Naive B cell (primary cell): ENCODE measurements around the gene IGFBP6. TPM values are rescaled to one million over a fixed set of nuclear protein-coding genes. Genes with fewer than 3 reads are reported as not detected.
A peak's percentile ranks its signal among the peaks of the same experiment; 100 is the strongest.

Experiments used
- ATAC-seq, 2 donors: fragments of 150-1000 bp; cut with Tn5 transposase; 2 replicates each; pipeline ENCODE4 v1.10.0; 2021; ENCODE audit warnings: low read depth in 2 of 2, mild to moderate bottlenecking in 2 of 2, moderate library complexity in 2 of 2
- DNase-seq: peaks from one replicate; pipeline ENCODE4 v3.0.0; 2022
- H3K27ac Mint-ChIP-seq, 6 donors: one replicate each; pipeline ENCODE4 v1.8.0; 2020 to 2022; ENCODE audit warnings: mild to moderate bottlenecking in 6 of 6, mixed read lengths in 6 of 6, moderate library complexity in 5 of 6, inconsistent platforms in 2 of 6
- H3K27me3 Mint-ChIP-seq, 3 donors: one replicate each; pipeline ENCODE4 v1.8.0; 2021 to 2022; ENCODE audit warnings: mixed read lengths in 3 of 3, mild to moderate bottlenecking in 1 of 3
- H3K36me3 Mint-ChIP-seq, 2 donors: one replicate each; pipeline ENCODE4 v1.8.0; 2020 to 2022; ENCODE audit warnings: mixed read lengths in 2 of 2, inconsistent platforms in 1 of 2, mild to moderate bottlenecking in 1 of 2
- H3K4me1 Mint-ChIP-seq, 3 donors: one replicate each; pipeline ENCODE4 v1.8.0; 2020 to 2022; ENCODE audit warnings: mixed read lengths in 3 of 3, inconsistent platforms in 1 of 3, mild to moderate bottlenecking in 1 of 3, moderate library complexity in 1 of 3
- H3K4me3 Mint-ChIP-seq, 8 donors: one replicate each; pipeline ENCODE4 v1.8.0; 2020 to 2022; ENCODE audit warnings: mild to moderate bottlenecking in 8 of 8, mixed read lengths in 8 of 8, moderate library complexity in 8 of 8, inconsistent platforms in 2 of 8
- H3K9me3 Mint-ChIP-seq, 7 donors: one replicate each; pipeline ENCODE4 v1.8.0; 2020 to 2022; ENCODE audit warnings: mixed read lengths in 7 of 7, mild to moderate bottlenecking in 5 of 7, inconsistent platforms in 2 of 7, moderate library complexity in 1 of 7
- polyA plus RNA-seq, 6 donors: library from polyadenylated mRNA; unstranded; fragments of 300-500 nt; fragmentation: Illumina TruSeq; gene quantifications; one replicate each; pipeline ENCODE4 v1.2.3, GENCODE V29; 2021; ENCODE audit warnings: low read depth in 6 of 6

The IGFBP6 gene
- polyA plus RNA-seq, 6 donors from 2014 or later = not detected

DNA sequence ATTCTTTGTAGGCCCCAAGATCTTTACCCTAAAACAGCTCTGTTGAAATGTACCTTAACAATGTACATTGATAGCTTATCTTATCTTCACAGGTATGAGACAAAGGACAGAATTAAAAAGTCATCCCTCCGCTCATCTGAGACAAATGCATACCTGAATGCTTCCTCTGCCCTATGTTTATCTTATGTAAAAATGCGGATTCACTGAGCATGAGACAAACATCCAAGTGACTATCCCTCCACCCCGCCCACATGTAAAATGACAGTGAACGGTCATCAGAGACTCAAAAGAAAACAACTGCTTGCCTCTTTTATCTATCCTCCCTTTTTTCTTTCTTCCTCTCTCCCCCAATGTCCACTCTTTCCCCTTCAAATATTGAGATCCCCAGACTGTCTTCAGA, 45.9 kb downstream of the IGFBP6 start:
- no peaks in the 10 kb centered on the region for H3K36me3 Mint-ChIP-seq
- no peak overlapping the region for H3K4me3 Mint-ChIP-seq
- H3K27me3 Mint-ChIP-seq = peaks cover 0 to 8% (median 8%) of the 10 kb centered on the region in 3 donors
- peaks cover 0 to 13% (median 4%) of the 10 kb centered on the region in 7 donors for H3K9me3 Mint-ChIP-seq
- no peak for DNase-seq
- no peaks in the 10 kb centered on the region for H3K4me1 Mint-ChIP-seq
- no peak for ATAC-seq
- no peak overlapping the region for H3K27ac Mint-ChIP-seq

DNA sequence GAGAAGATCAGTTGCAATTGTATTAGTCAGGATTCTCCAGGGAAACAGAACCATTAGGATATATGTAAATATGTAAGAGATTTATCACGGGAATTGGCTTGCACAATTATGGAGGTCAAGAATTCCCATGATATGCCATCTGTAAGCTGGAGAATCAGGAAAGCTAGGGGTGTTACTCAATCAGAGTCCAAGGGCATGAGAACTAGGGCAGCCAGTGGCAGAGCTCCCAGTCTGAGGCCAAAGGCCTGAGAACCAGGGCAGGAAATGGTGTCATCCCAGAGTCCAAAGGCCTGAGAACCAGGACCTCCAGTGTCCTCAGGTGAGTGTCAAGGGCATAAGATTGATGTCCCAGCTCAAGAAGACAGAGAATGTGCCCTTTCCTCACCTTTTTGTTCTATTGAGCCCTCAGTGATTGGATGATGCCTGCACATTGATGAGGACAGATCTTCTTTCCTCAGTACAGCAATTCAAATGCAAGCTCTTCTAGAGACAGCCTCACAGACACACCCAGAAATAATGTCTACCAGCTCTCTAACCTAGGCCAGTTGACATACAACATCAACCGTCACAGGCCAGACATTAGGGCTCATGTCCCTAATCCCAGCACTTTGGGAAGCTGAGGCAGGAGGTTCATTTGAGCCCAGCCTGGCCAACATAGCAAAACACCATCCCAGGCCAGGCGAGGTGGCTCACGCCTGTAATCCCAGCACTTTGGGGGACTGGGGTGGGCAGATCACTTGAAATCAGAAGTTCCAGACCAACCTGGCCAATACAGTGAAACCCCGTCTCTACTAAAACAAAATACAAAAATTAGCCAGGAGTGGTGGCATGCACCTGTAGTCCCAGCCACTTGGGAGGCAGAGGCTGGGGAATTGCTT, 48.2 kb downstream of the IGFBP6 start:
- ATAC-seq (no peak), DNase-seq (no peak)
- no peaks in the 10 kb centered on the region for H3K9me3 Mint-ChIP-seq
- H3K4me1 Mint-ChIP-seq = no peaks in the 10 kb centered on the region
- H3K27ac Mint-ChIP-seq = peak overlapping the region in 2 of 6 donors; percentile 66 to 69
- no peak overlapping the region for H3K4me3 Mint-ChIP-seq
- no peaks in the 10 kb centered on the region for H3K27me3 Mint-ChIP-seq
- H3K36me3 Mint-ChIP-seq = no peaks in the 10 kb centered on the region

DNA sequence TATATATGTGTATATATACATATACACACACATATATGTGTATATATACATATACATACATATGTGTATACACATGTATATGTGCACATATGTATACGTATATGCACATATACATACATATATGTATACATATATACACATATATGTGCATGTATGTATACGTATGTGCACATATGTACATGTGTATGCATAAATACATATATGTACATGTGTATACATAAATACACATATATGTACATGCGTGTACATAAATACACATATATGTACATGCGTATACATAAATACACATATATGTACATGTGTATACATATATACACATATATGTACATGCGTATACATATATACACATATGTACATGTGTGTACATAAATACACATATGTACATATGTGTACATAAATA, 49.7 kb downstream of the IGFBP6 start:
- ATAC-seq = no peak
- Mint-ChIP-seq H3K27ac (no peak overlapping the region), H3K4me1 (no peaks in the 10 kb centered on the region), H3K4me3 (no peak overlapping the region), H3K36me3 (no peaks in the 10 kb centered on the region), H3K27me3 (peaks cover 0 to 3% (median 0%) of the 10 kb centered on the region in 3 donors), H3K9me3 (no peaks in the 10 kb centered on the region)
- DNase-seq = no peak

DNA sequence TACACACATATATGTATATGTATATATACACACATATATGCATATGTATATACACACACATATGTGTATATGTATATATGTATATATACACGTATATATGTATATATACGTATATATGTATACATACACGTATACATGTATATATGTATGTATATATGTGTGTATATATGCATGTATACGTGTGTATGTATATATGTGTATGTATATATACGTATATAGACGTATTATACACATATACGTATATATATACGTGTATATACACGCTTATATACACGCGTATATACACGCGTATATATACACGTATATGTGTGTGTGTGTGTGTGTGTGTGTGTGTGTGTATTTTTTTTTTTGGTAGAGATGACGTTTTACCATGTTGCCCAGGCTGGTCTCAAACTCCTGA, 50.2 kb downstream of the IGFBP6 start:
- Mint-ChIP-seq H3K9me3 (no peaks in the 10 kb centered on the region), H3K36me3 (no peaks in the 10 kb centered on the region), H3K4me1 (no peaks in the 10 kb centered on the region), H3K4me3 (peak overlapping the region in 1 of 8 donors; percentile 60), H3K27ac (no peak overlapping the region), H3K27me3 (peaks cover 0 to 3% (median 0%) of the 10 kb centered on the region in 3 donors)
- ATAC-seq = no peak
- DNase-seq = no peak

DNA sequence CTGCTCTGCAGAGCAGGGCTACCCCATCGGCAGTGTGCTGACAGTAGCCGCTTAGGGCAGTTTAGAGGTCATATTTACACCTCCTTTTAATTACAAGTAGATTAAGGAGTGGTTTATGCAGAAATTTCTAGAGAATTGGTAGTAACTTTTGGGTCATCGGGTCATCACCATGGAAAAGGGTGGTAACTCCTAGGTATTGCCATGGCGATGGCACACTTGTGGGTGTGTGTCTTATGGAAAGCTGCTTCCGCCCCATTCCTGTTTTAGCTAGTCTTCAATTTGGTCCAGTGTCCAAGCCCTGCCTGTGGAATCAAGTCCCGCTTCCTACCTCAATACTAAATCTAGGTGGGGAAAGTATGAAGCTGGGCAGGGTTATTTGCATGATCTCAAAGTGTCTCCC, 53.6 kb downstream of the IGFBP6 start:
- Mint-ChIP-seq H3K9me3 (no peaks in the 10 kb centered on the region), H3K27ac (no peak overlapping the region), H3K4me1 (no peaks in the 10 kb centered on the region), H3K4me3 (peak overlapping the region in 1 of 8 donors; percentile 35), H3K27me3 (peaks cover 0 to 3% (median 0%) of the 10 kb centered on the region in 3 donors), H3K36me3 (no peaks in the 10 kb centered on the region)
- DNase-seq (no peak), ATAC-seq (no peak)

Other genes with a start within 250 kb of the IGFBP6 start
- gene KRT78, start 248.7 kb upstream of the IGFBP6 start, polyA plus RNA-seq = not detected
- gene KRT8, start 192.6 kb upstream of the IGFBP6 start, polyA plus RNA-seq = not detected
- gene KRT18, start 148.5 kb upstream of the IGFBP6 start, polyA plus RNA-seq = 10 to 100 TPM in 1 of 6 donors, 1 to 10 TPM in 5; 4.9 to 10.0 (median 8.5) TPM
- 100 to 1,000 TPM in 2 of 6 donors, 10 to 100 TPM in 4; 69.1 to 104 (median 87.0) TPM for gene EIF4B, start 91.2 kb upstream of the IGFBP6 start, polyA plus RNA-seq
- under 1 TPM in 5 of 6 donors, not detected in 1; 0.05 to 0.91 (median 0.47) TPM for gene TNS2, start 47.6 kb upstream of the IGFBP6 start, polyA plus RNA-seq
- gene SPRYD3, start 18.3 kb upstream of the IGFBP6 start, polyA plus RNA-seq = 10 to 100 TPM; 12.8 to 31.1 (median 23.2) TPM
- not detected for gene SOAT2, start 5.8 kb downstream of the IGFBP6 start, polyA plus RNA-seq
- gene ZNF740, start 83.1 kb downstream of the IGFBP6 start, polyA plus RNA-seq = 1 to 10 TPM; 1.8 to 6.0 (median 4.2) TPM
- 1 to 10 TPM in 4 of 6 donors, under 1 TPM in 2; 0.19 to 1.8 (median 1.1) TPM for gene CSAD, start 83.3 kb downstream of the IGFBP6 start, polyA plus RNA-seq
- 100 to 1,000 TPM in 1 of 6 donors, 10 to 100 TPM in 5; 63.2 to 174 (median 96.4) TPM for gene ITGB7, start 109.6 kb downstream of the IGFBP6 start, polyA plus RNA-seq
- gene RARG, start 134.5 kb downstream of the IGFBP6 start, polyA plus RNA-seq = 1 to 10 TPM in 2 of 6 donors, under 1 TPM in 2, not detected in 2; 0.78 to 2.2 (median 1.3) TPM
- under 1 TPM in 3 of 6 donors, not detected in 3; 0.12 to 0.40 (median 0.23) TPM for gene ESPL1, start 170.6 kb downstream of the IGFBP6 start, polyA plus RNA-seq
- gene PFDN5, start 197.9 kb downstream of the IGFBP6 start, polyA plus RNA-seq = 1,000 to 10,000 TPM; 1,564 to 1,943 (median 1,771) TPM
- gene MYG1, start 202.0 kb downstream of the IGFBP6 start, polyA plus RNA-seq = 10 to 100 TPM; 52.3 to 94.2 (median 60.4) TPM
- gene AAAS, start 223.9 kb downstream of the IGFBP6 start, polyA plus RNA-seq = 10 to 100 TPM; 34.9 to 49.9 (median 38.5) TPM
- under 1 TPM in 3 of 6 donors, not detected in 3; 0.17 to 0.33 (median 0.27) TPM for gene SP7, start 238.7 kb downstream of the IGFBP6 start, polyA plus RNA-seq